HCT116 (cell line): Measurements from ENCODE around the gene RAB11FIP2. TPM values are rescaled to one million over a fixed set of nuclear protein-coding genes. Genes with fewer than 3 reads are reported as not detected.

ENCODE experiments used
- CEBPB ChIP-seq: IDR thresholded peaks from 2 replicates; pipeline ENCODE4 v1.6.1; 2012; ENCODE audit warnings: low read depth
- ELF1 ChIP-seq: IDR thresholded peaks from 2 replicates; pipeline ENCODE4 v1.6.1; 2012; ENCODE audit warnings: low read depth, borderline replicate concordance
- EZH2 ChIP-seq: fragments of 200-600 bp; sonication (generic); IDR thresholded peaks from 2 replicates; pipeline ENCODE4 v1.6.1; 2017; ENCODE audit warnings: antibody characterized with exemption, mixed run types
- JUND ChIP-seq: IDR thresholded peaks from 2 replicates; pipeline ENCODE4 v1.6.1; 2012
- POLR2A ChIP-seq: IDR thresholded peaks from 2 replicates; pipeline ENCODE4 v1.7.0; 2011; ENCODE audit warnings: borderline replicate concordance; ENCODE audit not compliant: insufficient read depth, insufficient read length; ENCODE audit errors: extremely low read depth
- POLR2AphosphoS5 ChIP-seq: IDR thresholded peaks from 2 replicates; pipeline ENCODE4 v1.6.1; 2011; ENCODE audit warnings: mild to moderate bottlenecking, low read depth, low read length, moderate library complexity
- SP1 ChIP-seq: IDR thresholded peaks from 2 replicates; pipeline ENCODE4 v1.6.1; 2012; ENCODE audit warnings: low read depth
- SRF ChIP-seq: IDR thresholded peaks from 2 replicates; pipeline ENCODE4 v1.6.1; 2012; ENCODE audit warnings: low read depth
- TCF7L2 ChIP-seq: IDR thresholded peaks from 2 replicates; pipeline ENCODE4 v1.7.0; 2011; ENCODE audit warnings: borderline replicate concordance, inconsistent platforms; ENCODE audit not compliant: insufficient read depth, insufficient read length; ENCODE audit errors: extremely low read depth
- total RNA-seq: library from RNA; stranded (reverse); gene quantifications from one replicate; pipeline ENCODE4 v1.2.1, GENCODE V29; 2021; ENCODE audit not compliant: unreplicated experiment
- TF ChIP-seq, protein P1 (sequence below): IDR thresholded peaks from 2 replicates; pipeline ENCODE4 v1.6.1; 2011; ENCODE audit warnings: mild to moderate bottlenecking, low read length, moderate library complexity; ENCODE audit not compliant: insufficient replicate concordance; ENCODE audit errors: extremely low read depth

Gene RAB11FIP2
- total RNA-seq, 1 experiment from 2014 or later, result 16.8 TPM

GRCh38 chr10:117955176-117955575, 91.6 kb downstream of the RAB11FIP2 start (continued):
- no peak for TF ChIP-seq ELF1
- no peak for TF ChIP-seq POLR2AphosphoS5
- TF ChIP-seq POLR2A, result no peak
- TF ChIP-seq SRF, result no peak
- TF ChIP-seq, protein P1, sequence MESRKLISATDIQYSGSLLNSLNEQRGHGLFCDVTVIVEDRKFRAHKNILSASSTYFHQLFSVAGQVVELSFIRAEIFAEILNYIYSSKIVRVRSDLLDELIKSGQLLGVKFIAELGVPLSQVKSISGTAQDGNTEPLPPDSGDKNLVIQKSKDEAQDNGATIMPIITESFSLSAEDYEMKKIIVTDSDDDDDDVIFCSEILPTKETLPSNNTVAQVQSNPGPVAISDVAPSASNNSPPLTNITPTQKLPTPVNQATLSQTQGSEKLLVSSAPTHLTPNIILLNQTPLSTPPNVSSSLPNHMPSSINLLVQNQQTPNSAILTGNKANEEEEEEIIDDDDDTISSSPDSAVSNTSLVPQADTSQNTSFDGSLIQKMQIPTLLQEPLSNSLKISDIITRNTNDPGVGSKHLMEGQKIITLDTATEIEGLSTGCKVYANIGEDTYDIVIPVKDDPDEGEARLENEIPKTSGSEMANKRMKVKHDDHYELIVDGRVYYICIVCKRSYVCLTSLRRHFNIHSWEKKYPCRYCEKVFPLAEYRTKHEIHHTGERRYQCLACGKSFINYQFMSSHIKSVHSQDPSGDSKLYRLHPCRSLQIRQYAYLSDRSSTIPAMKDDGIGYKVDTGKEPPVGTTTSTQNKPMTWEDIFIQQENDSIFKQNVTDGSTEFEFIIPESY, result no peak
- TF ChIP-seq SP1, result no peak
- no peak for TF ChIP-seq JUND
- no peak for TF ChIP-seq CEBPB
- TF ChIP-seq EZH2, result no peak
- TF ChIP-seq TCF7L2, result no peak
